BLaER1 treated with 17β-estradiol and CSF1 and Interleukin-3, amounts not matched to agents 10 nM and 100 nM (cell line): Measurements from ENCODE around the gene ERBB3.
A peak's percentile ranks its signal among the peaks of the same experiment; 100 is the strongest.
"Not testable (repeated sequence)": the region's sequence is repeated elsewhere in the genome, so short reads cannot be mapped to it uniquely, and the experiment has no call there.

Experiments
- H3K27ac ChIP-seq, 11 experiments: shearing (Covaris generic); formaldehyde crosslinking; 2 replicates each; pipeline ENCODE4 v1.8.1; 2022
- H3K27me3 ChIP-seq, 11 experiments: shearing (Covaris generic); formaldehyde crosslinking; 2 replicates each; pipeline ENCODE4 v1.8.1; 2022
- H3K36me3 ChIP-seq, 11 experiments: shearing (Covaris generic); formaldehyde crosslinking; 2 replicates each; pipeline ENCODE4 v1.8.1; 2022
- H3K4me1 ChIP-seq, 10 experiments: shearing (Covaris generic); formaldehyde crosslinking; 2 replicates each; pipeline ENCODE4 v1.8.1; 2022
- H3K4me2 ChIP-seq, 11 experiments: shearing (Covaris generic); formaldehyde crosslinking; 2 replicates each; pipeline ENCODE4 v1.8.1; 2022
- H3K4me3 ChIP-seq, 10 experiments: shearing (Covaris generic); formaldehyde crosslinking; 2 replicates each; pipeline ENCODE4 v1.8.1; 2022
- H3K9ac ChIP-seq, 11 experiments: shearing (Covaris generic); formaldehyde crosslinking; 2 replicates each; pipeline ENCODE4 v1.8.1; 2022
- H3K9me3 ChIP-seq, 11 experiments: shearing (Covaris generic); formaldehyde crosslinking; replicated peaks in 1 of 11; 2 replicates each; pipeline ENCODE4 v1.8.1; 2022
- H4K20me1 ChIP-seq, 11 experiments: shearing (Covaris generic); formaldehyde crosslinking; 2 replicates each; pipeline ENCODE4 v1.8.1; 2022
- Cebpa-rat ChIP-seq, 11 experiments: shearing (Covaris generic); IDR thresholded peaks; 2 replicates each; pipeline ENCODE4 v1.8.1; 2022

Gene ERBB3

DNA sequence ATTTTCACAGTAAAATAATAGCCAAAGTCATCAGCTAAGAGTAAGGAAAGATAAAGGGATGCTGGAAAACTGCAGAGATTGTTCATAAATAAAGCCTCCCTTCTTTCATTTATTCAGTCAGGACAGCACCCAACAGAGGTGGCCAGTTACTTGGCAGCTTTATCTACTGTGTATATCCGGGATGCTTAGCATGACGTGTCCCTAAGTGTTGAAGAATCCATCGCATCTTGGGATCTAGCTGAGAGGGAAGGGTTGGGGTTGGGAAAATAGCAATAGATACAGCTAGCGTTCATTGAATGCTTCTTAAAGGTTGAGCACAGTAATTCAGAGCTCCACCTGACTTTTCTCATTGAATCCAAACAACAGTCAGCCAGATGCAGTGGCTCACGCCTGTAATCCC, 5.6 kb upstream of the ERBB3 start:
- no peak for TF ChIP-seq Cebpa-rat (IDR thresholded peaks at IDR 0.05)

DNA sequence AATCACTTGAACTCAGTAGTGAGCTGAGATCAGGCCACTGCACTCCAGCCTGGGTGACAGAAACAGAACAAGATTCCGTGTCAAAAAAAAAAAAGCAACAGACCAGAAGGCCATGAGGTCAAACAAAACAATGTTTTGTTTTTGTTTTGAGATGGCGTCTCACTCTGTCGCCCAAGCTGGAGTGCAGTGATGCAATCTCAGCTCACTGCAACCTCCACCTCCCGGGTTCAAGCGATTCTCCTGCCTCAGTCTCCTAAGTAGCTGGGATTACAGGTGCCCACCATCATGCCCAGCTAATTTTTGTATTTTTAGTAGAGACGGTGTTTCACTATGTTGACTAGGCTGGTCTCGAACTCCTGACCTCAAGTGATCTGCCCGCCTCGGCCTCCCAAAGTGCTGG, 2.0 kb upstream of the ERBB3 start:
- H3K4me2 ChIP-seq = peak overlapping the region in 2 of 11 experiments; percentile 5 to 22; a peak in 3 of 22 replicates

More for the DNA sequence above, 5.6 kb upstream of the ERBB3 start:
- H3K36me3 ChIP-seq = no peaks in the 10 kb centered on the region
- H4K20me1 ChIP-seq = no peaks in the 10 kb centered on the region
- H3K27ac ChIP-seq = no peak overlapping the region
- peaks cover 2 to 20% (median 17%) of the 10 kb centered on the region in 11 experiments for H3K27me3 ChIP-seq
- peaks cover 0 to 7% (median 6%) of the 10 kb centered on the region in 10 experiments; a peak in 13 of 20 replicates for H3K4me1 ChIP-seq
- H3K9me3 ChIP-seq = no peaks in the 10 kb centered on the region
- no peak overlapping the region for H3K4me2 ChIP-seq
- no peak overlapping the region for H3K9ac ChIP-seq
- H3K4me3 ChIP-seq = no peak overlapping the region

DNA sequence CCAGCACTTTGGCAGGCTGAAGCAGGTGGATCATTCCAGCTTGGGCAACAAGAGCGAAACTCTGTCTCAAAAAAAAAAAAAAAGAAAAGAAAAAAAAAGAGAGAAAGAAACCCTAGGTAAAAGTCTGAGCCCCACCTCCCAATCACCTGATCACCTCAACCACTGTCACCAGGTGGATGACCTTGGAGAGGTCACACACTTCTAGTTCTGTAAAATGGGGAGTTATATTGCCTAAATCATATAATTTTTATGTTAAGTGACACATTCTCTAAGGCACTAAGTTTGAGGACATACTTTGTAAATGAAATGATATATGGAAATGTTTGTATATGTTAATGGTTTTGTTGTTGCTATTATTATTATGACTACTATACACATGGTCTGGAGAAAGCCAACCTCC, 1.5 kb upstream of the ERBB3 start:
- Histone ChIP-seq H3K27ac (no peak overlapping the region), H3K4me3 (no peak overlapping the region), H3K9me3 (no peaks in the 10 kb centered on the region), H4K20me1 (no peaks in the 10 kb centered on the region), H3K9ac (no peak overlapping the region), H3K36me3 (no peaks in the 10 kb centered on the region), H3K27me3 (peaks cover 22 to 55% (median 44%) of the 10 kb centered on the region in 11 experiments), H3K4me2 (peak overlapping the region in 5 of 11 experiments; percentile 82 to 98 (median 90); a peak in 5 of 22 replicates), H3K4me1 (peaks cover 0 to 32% (median 25%) of the 10 kb centered on the region in 10 experiments; a peak in 18 of 20 replicates)
- TF ChIP-seq Cebpa-rat (IDR thresholded peaks at IDR 0.05) = no peak

More for the DNA sequence above, 2.0 kb upstream of the ERBB3 start:
- Histone ChIP-seq H3K27me3 (peaks cover 22 to 53% (median 44%) of the 10 kb centered on the region in 11 experiments), H3K4me1 (peaks cover 0 to 32% (median 25%) of the 10 kb centered on the region in 10 experiments; a peak in 18 of 20 replicates)
- not testable (repeated sequence) for H3K27ac ChIP-seq, H4K20me1 ChIP-seq, H3K4me3 ChIP-seq, H3K9ac ChIP-seq, H3K9me3 ChIP-seq, H3K36me3 ChIP-seq

DNA sequence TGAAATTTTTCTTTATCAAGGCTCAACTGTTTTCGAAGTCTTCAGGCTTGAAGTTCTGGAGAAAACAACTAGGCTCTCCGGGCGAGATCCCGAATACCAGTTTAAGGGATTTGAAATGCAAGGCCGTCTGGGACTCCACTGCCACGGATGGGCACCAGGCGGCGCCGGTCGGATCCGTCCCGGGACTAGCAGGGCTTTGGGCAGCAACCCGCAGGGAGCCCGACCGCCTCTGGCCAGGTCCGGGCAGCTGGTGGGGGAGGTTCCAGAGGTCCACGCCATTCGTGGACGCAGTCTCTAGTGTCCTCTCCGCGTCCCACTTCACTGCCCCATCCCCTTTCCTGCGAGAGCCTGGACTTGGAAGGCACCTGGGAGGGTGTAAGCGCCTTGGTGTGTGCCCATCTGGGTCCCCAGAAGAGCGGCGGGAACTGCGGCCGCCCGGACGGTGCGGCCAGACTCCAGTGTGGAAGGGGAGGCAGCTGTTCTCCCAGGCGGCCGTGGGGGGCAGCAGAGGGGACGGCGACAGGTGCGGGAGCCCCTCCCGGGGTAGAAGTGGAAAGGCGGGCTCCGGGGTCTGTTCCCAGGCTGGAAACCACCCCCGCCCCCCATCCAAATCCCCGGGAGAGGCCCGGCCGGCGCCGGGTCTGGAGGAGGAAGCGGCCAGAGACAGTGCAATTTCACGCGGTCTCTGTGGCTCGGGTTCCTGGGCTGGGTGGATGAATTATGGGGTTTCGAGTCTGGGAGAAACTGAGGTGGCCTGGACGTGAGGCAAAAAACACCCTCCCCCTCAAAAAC, 838 bp upstream of the ERBB3 start:
- peak overlapping the region in 10 of 11 experiments; percentile 33 to 75 (median 52); a peak in 18 of 22 replicates for H3K9ac ChIP-seq
- H3K4me3 ChIP-seq = peak overlapping the region; percentile 56 to 73 (median 62)
- peak overlapping the region in 1 of 11 experiments; percentile 30; a peak in 1 of 22 replicates for H3K27ac ChIP-seq

DNA sequence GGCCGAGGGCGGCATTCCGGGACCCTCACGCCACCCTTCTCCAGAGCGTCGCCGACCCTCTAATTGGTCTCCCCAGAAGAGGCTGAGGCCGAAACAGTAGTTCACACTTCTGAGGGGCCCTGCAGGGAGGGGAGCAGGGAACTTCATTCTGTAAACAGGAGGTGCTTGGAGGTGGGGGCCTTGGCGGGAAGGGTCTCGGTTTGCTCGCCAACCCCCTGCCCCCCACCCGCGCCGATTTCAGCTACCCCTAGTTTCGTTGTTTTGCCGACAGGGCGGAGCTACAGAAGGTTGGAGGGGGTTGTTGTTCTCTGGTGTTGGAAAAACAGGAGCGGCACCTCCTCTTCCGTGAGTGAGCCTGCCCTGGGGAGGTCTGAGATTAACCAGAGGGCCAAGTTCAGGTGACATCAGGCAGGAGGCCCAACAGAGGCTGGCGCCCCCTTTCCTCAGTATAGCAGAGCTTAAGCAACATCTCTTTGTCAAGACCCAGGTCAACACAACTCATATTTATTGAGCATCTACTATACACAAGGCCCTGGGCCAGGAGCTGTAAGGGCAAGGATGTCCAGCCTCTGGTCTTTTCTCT, 682 bp downstream of the ERBB3 start:
- H3K9ac ChIP-seq = 0 out of 22 replicates have a peak overlapping the region, but pooled peaks of 2 of the 11 experiments have one; percentile 34 to 65

More for the DNA sequence above, 838 bp upstream of the ERBB3 start:
- Histone ChIP-seq H3K4me1 (peaks cover 0 to 32% (median 25%) of the 10 kb centered on the region in 10 experiments; a peak in 18 of 20 replicates), H3K4me2 (peak overlapping the region; percentile 82 to 98 (median 94)), H3K27me3 (peaks cover 22 to 55% (median 44%) of the 10 kb centered on the region in 11 experiments), H3K36me3 (no peaks in the 10 kb centered on the region), H3K9me3 (no peaks in the 10 kb centered on the region), H4K20me1 (no peaks in the 10 kb centered on the region)
- TF ChIP-seq Cebpa-rat (IDR thresholded peaks at IDR 0.05) = no peak

DNA sequence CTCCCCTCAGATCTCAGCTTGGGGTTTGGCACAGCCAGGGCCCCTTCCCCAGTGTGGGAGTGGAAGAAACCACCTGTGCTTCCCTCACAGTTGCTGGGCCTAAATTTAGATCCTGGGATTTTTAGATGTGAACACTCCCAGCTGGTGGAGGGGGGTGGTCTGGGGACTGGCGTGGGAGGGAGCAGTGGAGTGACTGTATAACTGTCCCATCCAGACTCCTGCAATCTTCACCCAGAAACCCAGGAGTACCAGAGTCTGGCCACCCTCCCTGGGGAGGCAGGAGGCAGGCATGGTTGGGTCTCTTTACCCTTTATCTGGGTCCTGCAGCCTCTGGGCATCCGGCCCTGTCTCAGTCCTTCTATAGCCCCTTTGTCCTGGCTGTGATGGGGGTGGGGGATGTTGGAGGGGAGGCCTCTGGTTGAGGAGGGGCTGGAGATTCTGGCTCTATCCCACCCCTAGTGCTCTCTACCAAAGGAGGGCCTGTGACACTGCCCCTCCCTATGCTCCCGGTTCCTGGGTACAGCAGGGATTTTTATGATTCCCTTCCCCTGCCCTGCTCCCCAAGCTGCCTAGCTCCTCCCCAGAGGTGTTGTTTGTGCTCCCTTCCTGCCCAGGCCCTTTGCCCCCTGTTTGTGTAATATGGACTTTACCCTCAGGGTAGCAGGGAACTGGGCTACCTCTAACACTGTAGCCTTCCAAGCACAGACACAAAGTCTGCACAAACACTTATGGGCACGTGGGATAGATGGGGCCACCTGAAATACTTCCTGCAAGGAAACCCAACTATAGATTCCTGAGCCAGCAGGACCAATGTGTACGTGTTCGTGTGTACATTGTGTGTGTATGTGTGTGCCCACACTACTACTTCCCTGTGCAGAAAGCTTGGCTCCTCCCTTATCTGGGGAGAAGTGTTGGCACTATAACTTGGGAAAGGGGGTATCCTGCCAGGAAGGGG, 1.7 kb downstream of the ERBB3 start:
- H3K9me3 ChIP-seq = no peaks in the 10 kb centered on the region
- no peak for TF ChIP-seq Cebpa-rat (IDR thresholded peaks at IDR 0.05)
- H3K9ac ChIP-seq = no peak overlapping the region
- peak overlapping the region in 8 of 11 experiments; percentile 28 to 98 (median 88); a peak in 13 of 22 replicates for H3K4me2 ChIP-seq
- no peak overlapping the region for H3K27ac ChIP-seq
- no peak overlapping the region for H3K4me3 ChIP-seq
- H3K27me3 ChIP-seq = peaks cover 22 to 55% (median 44%) of the 10 kb centered on the region in 11 experiments
- no peaks in the 10 kb centered on the region for H3K36me3 ChIP-seq
- H3K4me1 ChIP-seq = peaks cover 0 to 32% (median 25%) of the 10 kb centered on the region in 10 experiments; a peak in 18 of 20 replicates
- no peaks in the 10 kb centered on the region for H4K20me1 ChIP-seq

More for the DNA sequence above, 682 bp downstream of the ERBB3 start:
- Histone ChIP-seq H3K27me3 (peaks cover 22 to 55% (median 44%) of the 10 kb centered on the region in 11 experiments), H3K4me1 (peaks cover 0 to 32% (median 25%) of the 10 kb centered on the region in 10 experiments; a peak in 18 of 20 replicates), H4K20me1 (no peaks in the 10 kb centered on the region), H3K9me3 (no peaks in the 10 kb centered on the region), H3K36me3 (no peaks in the 10 kb centered on the region), H3K4me2 (peak overlapping the region; percentile 82 to 98 (median 94)), H3K27ac (no peak overlapping the region), H3K4me3 (peak overlapping the region in 8 of 10 experiments; percentile 58 to 73 (median 64); a peak in 12 of 20 replicates)
- no peak for TF ChIP-seq Cebpa-rat (IDR thresholded peaks at IDR 0.05)

DNA sequence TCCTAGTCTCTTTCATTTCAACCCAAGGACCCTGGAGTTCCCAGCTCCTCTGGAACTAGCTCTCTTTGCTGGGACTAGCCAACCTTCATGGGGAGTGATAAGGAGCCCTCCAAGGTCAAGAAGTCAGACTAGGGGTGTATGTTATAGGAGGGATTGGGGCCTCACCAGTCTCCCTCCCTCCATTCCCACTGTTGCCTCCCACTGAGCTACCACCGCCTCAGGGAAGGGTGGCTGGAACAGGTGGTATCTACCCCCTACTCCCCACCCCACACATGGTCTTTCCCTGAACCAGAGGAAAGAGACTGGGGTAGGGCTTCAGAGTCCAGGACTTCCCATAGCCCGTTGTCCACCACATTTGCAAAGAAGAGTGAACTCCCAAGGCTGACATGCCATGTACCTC, 2.4 kb downstream of the ERBB3 start:
- Histone ChIP-seq H3K27ac (no peak overlapping the region), H3K9me3 (no peaks in the 10 kb centered on the region), H3K4me3 (no peak overlapping the region), H3K27me3 (peaks cover 22 to 55% (median 44%) of the 10 kb centered on the region in 11 experiments), H3K36me3 (no peaks in the 10 kb centered on the region), H3K4me2 (no peak overlapping the region), H3K9ac (no peak overlapping the region), H3K4me1 (peaks cover 0 to 32% (median 25%) of the 10 kb centered on the region in 10 experiments; a peak in 18 of 20 replicates), H4K20me1 (no peaks in the 10 kb centered on the region)
- no peak for TF ChIP-seq Cebpa-rat (IDR thresholded peaks at IDR 0.05)

DNA sequence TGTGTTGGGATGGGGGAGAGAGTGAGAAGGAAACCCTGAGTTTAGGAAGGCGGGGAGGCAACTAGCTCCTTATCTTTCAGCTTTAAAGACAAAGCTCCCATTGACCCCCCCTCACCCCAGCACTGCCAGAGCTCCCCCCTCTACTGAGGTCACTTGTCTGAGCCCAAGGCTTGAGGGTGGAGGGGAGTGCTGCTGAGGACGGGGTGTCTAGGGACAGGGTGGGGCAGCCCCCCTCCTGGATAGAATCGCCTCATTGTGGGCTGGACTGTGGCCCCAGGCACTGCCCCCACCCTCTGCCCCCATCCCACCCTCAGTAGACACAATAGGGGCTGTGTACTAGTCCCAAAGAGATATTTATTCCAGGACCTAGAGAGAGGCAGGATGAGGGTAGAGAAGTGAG, 3.0 kb downstream of the ERBB3 start:
- no peak for TF ChIP-seq Cebpa-rat (IDR thresholded peaks at IDR 0.05)
- H4K20me1 ChIP-seq = no peaks in the 10 kb centered on the region
- H3K4me2 ChIP-seq = 0 out of 22 replicates have a peak overlapping the region, but pooled peaks of 2 of the 11 experiments have one; percentile 12 to 16
- peaks cover 0 to 32% (median 25%) of the 10 kb centered on the region in 10 experiments; a peak in 18 of 20 replicates for H3K4me1 ChIP-seq
- no peak overlapping the region for H3K9ac ChIP-seq
- H3K4me3 ChIP-seq = no peak overlapping the region
- no peak overlapping the region for H3K27ac ChIP-seq
- peaks cover 22 to 50% (median 41%) of the 10 kb centered on the region in 11 experiments for H3K27me3 ChIP-seq
- no peaks in the 10 kb centered on the region for H3K36me3 ChIP-seq
- no peaks in the 10 kb centered on the region for H3K9me3 ChIP-seq
